Measurements from ENCODE around the gene GABRB1.

The GABRB1 gene

DNA sequence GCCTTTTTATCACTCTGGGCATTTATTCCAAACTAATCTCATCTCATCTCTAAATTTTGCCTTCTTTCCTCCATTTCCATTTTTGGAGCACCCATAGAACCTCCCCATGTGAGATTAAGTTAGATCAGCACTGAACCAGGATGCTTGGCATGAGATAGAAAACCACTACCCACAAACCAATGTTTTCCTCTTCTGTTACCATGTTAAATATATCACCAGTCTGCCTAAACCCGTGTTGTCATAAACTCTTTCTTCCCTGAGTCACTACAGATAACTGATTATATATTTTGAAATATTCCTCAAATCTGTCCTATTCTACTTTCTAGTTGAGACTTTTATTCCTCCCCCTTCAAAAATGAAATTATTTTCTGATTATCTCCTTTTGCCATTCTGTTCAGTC lies 37.6 kb downstream of the GABRB1 start:
- H3K4me3 Mint-ChIP-seq: no peak overlapping the region
- no peaks in the 10 kb centered on the region for H3K36me3 Mint-ChIP-seq (ENCODE audit: low read depth)
- no peak overlapping the region for H3K27ac Mint-ChIP-seq

DNA sequence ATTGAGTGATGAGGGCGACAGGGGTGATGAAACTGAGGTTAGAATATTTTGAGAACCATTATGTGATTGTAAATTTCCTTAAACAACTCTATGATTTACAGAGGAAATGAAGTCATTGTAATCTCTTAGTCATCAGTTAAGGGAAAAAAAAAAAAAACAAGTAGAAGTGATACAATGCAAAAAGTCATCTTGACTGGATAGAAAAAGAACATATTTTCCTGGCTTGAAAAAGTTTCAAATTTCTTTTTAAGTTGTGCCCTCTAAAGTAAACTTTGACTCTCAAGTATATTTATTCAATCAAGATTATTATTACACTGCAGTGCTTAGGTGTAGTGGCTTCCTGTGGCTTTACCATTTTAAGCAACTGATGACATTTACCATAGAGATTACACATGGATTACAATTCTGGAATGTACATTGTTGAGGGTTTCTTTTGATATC lies 40.6 kb downstream of the GABRB1 start:
- peaks cover 5% of the 10 kb centered on the region for H3K27me3 Mint-ChIP-seq
- H3K9me3 Mint-ChIP-seq: no peaks in the 10 kb centered on the region
- no peak overlapping the region for H3K4me3 Mint-ChIP-seq
- no peaks in the 10 kb centered on the region for H3K36me3 Mint-ChIP-seq (ENCODE audit: low read depth)
- H3K4me1 Mint-ChIP-seq (ENCODE audit: low read depth): no peaks in the 10 kb centered on the region
- no peak overlapping the region for H3K27ac Mint-ChIP-seq

More for the DNA sequence above, 37.6 kb downstream of the GABRB1 start:
- Mint-ChIP-seq H3K27me3 (peaks cover 5% of the 10 kb centered on the region), H3K9me3 (no peaks in the 10 kb centered on the region), H3K4me1 (ENCODE audit: low read depth) (no peaks in the 10 kb centered on the region)

DNA sequence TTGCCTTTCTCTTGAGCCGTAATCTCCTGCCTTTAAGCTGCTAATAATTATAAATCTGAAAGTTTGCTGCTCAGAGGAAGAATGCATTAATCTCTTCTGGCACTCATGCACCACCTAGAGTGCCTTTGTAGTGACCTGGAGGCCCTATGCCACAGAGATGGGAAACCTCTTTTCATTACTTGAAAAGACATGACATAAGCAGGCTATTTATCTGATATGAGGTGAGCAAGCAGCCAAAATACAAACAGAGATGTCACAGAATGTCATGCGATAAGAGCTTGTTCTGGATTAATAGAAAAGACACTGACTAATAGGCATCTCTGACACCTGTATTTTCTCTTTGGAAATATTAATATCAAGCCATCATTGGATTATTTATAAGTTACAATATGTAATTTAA lies 42.3 kb downstream of the GABRB1 start:
- Mint-ChIP-seq H3K27me3 (peaks cover 5% of the 10 kb centered on the region), H3K27ac (no peak overlapping the region), H3K9me3 (no peaks in the 10 kb centered on the region), H3K36me3 (ENCODE audit: low read depth) (no peaks in the 10 kb centered on the region), H3K4me1 (ENCODE audit: low read depth) (no peaks in the 10 kb centered on the region), H3K4me3 (no peak overlapping the region)

DNA sequence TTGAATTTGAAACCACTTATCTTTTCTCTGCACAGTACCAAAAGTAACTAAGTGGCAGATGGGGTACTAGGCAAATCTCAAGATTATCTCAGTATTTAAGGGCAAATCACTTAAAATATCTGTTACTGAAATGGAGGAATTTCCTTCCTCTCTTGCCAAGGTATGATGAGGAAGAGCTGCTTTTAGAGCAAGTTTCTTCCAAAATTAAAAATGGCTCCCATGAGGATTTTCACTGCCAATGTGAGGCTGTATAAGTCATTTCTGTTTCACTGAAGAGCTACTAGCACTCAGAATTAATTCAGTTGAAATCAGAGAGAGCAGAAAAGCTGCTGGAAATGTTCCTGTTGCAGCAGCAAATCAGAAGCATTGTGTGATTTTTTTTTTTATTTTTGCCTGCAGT lies 43.4 kb downstream of the GABRB1 start:
- Mint-ChIP-seq H3K9me3 (no peaks in the 10 kb centered on the region), H3K4me3 (no peak overlapping the region)

DNA sequence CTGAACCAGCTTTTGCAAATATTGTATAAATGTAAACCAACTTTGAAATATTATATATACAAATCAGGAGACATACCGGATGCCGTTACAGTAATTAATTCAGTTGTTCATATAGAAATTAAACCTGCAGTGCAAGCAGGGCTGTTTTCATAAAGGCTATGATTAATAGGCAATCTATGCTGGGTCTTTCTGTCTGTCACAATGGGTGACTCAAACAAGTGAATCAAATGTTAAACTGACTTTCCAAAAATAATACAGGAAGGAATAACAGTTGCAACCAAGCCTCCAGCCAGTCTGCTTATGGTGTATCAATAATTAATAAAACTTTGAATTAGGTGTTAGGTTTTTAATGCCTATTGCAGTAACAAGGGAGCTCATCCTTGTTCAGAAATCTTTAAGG lies 43.9 kb downstream of the GABRB1 start:
- Mint-ChIP-seq H3K27me3 (peaks cover 5% of the 10 kb centered on the region), H3K4me1 (ENCODE audit: low read depth) (no peaks in the 10 kb centered on the region), H3K36me3 (ENCODE audit: low read depth) (no peaks in the 10 kb centered on the region), H3K9me3 (no peaks in the 10 kb centered on the region), H3K4me3 (no peak overlapping the region), H3K27ac (no peak overlapping the region)

More for the DNA sequence above, 43.4 kb downstream of the GABRB1 start:
- no peaks in the 10 kb centered on the region for H3K36me3 Mint-ChIP-seq (ENCODE audit: low read depth)
- no peak overlapping the region for H3K27ac Mint-ChIP-seq
- H3K27me3 Mint-ChIP-seq: peaks cover 5% of the 10 kb centered on the region
- no peaks in the 10 kb centered on the region for H3K4me1 Mint-ChIP-seq (ENCODE audit: low read depth)

DNA sequence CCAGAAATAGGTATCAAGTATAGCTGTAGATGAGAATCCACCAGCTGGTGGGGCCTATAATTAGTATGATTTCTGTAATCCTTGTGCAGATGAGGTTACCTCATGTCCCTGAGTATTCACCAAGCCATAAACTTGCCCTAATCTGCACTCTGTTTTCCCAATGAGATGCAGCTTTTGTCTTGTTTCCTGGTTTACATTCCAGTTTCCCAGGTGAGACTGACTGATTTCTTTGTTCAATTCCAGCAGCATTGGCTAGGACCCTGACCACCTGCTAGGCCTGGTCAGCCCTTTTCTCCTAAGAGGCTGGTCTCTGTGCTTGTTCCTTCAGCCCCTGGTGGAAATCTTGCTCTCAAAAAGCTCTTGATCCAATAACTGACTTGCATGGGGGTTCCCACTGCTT lies 44.6 kb downstream of the GABRB1 start:
- Mint-ChIP-seq H3K9me3 (no peaks in the 10 kb centered on the region), H3K4me3 (no peak overlapping the region), H3K27me3 (peaks cover under 1% of the 10 kb centered on the region), H3K27ac (no peak overlapping the region), H3K4me1 (ENCODE audit: low read depth) (no peaks in the 10 kb centered on the region), H3K36me3 (ENCODE audit: low read depth) (no peaks in the 10 kb centered on the region)

DNA sequence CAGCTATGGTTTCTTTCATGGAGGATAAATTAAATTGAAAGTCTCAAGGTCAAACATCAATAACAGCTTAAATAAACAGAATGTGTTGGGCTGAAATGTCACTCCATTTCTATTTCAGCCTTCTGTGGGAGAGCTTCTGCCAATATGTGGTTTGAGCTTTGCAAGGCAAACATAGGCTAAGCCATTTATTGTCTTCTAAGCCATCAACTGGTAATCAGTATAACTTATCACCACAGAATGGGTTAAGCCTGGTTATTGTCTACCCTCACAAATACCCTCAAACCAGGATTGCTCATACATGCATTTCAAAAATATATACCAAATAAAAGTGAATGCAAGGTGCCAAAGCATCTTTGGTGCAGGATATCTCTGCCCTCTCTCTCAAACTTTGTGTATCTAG lies 52.7 kb downstream of the GABRB1 start:
- H3K27ac Mint-ChIP-seq: no peak overlapping the region
- H3K36me3 Mint-ChIP-seq (ENCODE audit: low read depth): no peaks in the 10 kb centered on the region
- no peaks in the 10 kb centered on the region for H3K4me1 Mint-ChIP-seq (ENCODE audit: low read depth)
- H3K27me3 Mint-ChIP-seq: peaks cover 3% of the 10 kb centered on the region
- H3K9me3 Mint-ChIP-seq: no peaks in the 10 kb centered on the region
- H3K4me3 Mint-ChIP-seq: no peak overlapping the region

DNA sequence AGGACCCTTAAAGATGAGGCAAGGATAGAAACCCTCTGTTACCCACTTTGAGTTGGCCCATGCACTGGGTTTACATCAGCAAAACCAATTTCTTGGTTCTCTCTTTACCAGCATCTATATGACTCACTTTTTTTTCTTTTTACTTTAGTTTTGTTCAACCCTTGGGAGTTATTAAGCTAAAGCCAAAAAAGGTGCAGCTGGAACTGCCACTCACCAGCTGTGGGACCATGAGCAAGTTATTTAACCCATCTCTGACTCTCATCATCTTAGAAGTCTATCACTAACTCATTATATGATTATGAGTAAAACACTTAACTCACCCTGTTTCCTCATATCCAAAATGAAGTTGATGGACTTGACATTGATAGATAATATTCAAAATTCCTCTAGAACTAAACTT lies 53.4 kb downstream of the GABRB1 start:
- no peaks in the 10 kb centered on the region for H3K9me3 Mint-ChIP-seq
- H3K4me1 Mint-ChIP-seq (ENCODE audit: low read depth): no peaks in the 10 kb centered on the region
- peaks cover 3% of the 10 kb centered on the region for H3K27me3 Mint-ChIP-seq
- H3K27ac Mint-ChIP-seq: no peak overlapping the region
- no peak overlapping the region for H3K4me3 Mint-ChIP-seq
- H3K36me3 Mint-ChIP-seq (ENCODE audit: low read depth): no peaks in the 10 kb centered on the region

DNA sequence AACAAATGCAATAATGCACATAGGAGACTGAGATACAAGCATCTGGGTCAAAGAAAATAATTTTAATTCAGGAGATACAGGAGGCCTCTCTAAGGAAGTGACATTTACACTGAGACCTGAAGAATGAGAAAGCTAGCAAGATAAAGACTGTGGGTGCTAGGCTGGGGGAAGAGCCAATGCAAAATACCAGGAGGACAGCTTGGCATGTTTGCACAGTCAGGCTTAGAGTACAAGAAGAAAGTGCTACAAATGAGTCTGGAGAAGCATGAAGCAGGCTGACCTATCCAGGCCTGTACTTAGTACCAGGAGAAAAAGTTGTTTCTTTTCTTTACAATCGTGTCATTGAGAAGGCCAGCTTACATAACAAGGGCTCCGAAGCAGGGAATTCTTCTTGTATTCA lies 56.9 kb downstream of the GABRB1 start:
- no peak overlapping the region for H3K27ac Mint-ChIP-seq
- no peak overlapping the region for H3K4me3 Mint-ChIP-seq
- H3K27me3 Mint-ChIP-seq: peaks cover 9% of the 10 kb centered on the region
- no peaks in the 10 kb centered on the region for H3K36me3 Mint-ChIP-seq (ENCODE audit: low read depth)
- H3K9me3 Mint-ChIP-seq: no peaks in the 10 kb centered on the region
- H3K4me1 Mint-ChIP-seq (ENCODE audit: low read depth): no peaks in the 10 kb centered on the region

DNA sequence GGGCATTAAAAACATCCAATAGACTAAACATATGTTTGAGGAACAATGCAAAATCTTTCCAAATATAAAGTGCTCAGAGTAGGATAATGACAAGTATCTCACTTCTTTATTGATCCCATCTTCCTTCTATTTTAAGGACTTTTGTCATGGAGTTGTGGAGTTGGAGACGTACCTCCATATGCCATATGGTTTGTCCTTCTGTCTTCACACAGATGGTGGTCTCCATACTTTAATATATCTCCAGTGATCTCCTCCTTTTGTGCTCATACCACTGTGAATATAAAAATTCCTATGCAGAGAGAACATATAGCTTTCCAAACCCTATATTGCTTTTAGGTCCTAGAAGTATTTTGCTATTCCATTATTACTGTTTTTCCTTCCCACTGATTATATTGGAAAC lies 64.5 kb downstream of the GABRB1 start:
- Mint-ChIP-seq H3K4me1 (ENCODE audit: low read depth) (no peaks in the 10 kb centered on the region), H3K27ac (no peak overlapping the region), H3K27me3 (peaks cover 6% of the 10 kb centered on the region), H3K36me3 (ENCODE audit: low read depth) (no peaks in the 10 kb centered on the region), H3K9me3 (no peaks in the 10 kb centered on the region), H3K4me3 (no peak overlapping the region)

DNA sequence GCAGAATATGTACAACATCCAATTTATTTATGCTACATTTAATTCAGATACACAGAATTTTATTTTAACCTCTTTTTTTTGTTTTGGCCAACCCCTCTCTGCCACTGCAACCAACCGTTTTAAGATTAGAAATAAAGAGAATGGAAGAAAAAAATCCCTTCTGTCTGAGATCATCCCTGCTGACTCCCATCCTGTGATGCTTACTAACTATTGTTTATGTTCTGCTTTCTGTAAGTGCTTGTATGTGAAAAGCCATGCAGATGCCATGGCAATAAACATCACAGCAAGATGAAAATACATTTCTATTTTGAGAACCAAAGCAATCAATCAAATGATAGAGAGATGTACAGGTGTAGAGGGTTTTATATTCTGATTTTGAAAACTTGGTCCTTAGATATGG lies 70.1 kb downstream of the GABRB1 start:
- H3K9me3 Mint-ChIP-seq: peaks cover 3% of the 10 kb centered on the region
- H3K27me3 Mint-ChIP-seq: no peaks in the 10 kb centered on the region
- no peaks in the 10 kb centered on the region for H3K4me1 Mint-ChIP-seq (ENCODE audit: low read depth)
- H3K27ac Mint-ChIP-seq: no peak overlapping the region
- no peaks in the 10 kb centered on the region for H3K36me3 Mint-ChIP-seq (ENCODE audit: low read depth)
- no peak overlapping the region for H3K4me3 Mint-ChIP-seq

DNA sequence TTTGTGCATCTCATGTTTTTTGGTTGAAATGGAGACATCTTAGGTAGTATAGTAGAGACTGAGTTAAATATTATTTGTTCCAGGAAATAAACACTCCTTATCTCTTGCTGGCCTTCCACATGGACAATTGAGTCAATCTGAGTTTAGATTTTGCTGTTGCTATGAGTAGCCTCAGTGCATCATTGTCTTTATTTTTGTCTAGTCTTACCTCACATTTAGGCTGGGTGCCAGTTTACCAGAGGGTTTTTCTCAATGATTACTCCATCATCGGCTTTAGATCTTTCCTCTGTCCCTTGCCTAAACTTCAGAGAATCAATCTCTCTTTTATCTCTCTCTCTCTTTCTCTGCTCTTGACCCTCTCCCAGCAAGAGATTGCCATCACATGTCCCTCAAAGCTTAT lies 73.6 kb downstream of the GABRB1 start:
- no peaks in the 10 kb centered on the region for H3K27me3 Mint-ChIP-seq
- H3K9me3 Mint-ChIP-seq: peaks cover 3% of the 10 kb centered on the region
- no peak overlapping the region for H3K4me3 Mint-ChIP-seq
- no peak overlapping the region for H3K27ac Mint-ChIP-seq
- H3K4me1 Mint-ChIP-seq (ENCODE audit: low read depth): no peaks in the 10 kb centered on the region
- no peaks in the 10 kb centered on the region for H3K36me3 Mint-ChIP-seq (ENCODE audit: low read depth)

DNA sequence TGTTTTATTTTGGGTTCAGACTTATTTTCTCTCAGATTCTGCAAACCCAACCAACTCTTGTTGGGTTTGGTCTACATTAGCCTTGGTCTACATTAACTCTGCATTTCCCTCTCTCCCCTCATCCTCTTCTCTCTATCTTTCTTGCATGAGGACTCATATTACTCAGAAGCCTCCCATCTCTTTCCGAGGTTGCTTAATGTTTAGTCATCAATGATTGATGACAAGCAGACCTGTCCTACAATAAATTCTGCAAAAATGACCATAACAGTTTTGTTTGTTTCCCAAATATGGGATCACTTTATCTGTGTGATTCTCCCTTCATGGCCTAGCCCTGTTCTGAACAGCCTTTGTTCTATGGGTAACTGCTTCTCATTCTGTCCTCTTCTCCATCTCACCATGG lies 75.2 kb downstream of the GABRB1 start:
- no peak overlapping the region for H3K27ac Mint-ChIP-seq
- no peaks in the 10 kb centered on the region for H3K4me1 Mint-ChIP-seq (ENCODE audit: low read depth)
- no peaks in the 10 kb centered on the region for H3K36me3 Mint-ChIP-seq (ENCODE audit: low read depth)
- peaks cover 3% of the 10 kb centered on the region for H3K9me3 Mint-ChIP-seq
- no peak overlapping the region for H3K4me3 Mint-ChIP-seq
- H3K27me3 Mint-ChIP-seq: no peaks in the 10 kb centered on the region

DNA sequence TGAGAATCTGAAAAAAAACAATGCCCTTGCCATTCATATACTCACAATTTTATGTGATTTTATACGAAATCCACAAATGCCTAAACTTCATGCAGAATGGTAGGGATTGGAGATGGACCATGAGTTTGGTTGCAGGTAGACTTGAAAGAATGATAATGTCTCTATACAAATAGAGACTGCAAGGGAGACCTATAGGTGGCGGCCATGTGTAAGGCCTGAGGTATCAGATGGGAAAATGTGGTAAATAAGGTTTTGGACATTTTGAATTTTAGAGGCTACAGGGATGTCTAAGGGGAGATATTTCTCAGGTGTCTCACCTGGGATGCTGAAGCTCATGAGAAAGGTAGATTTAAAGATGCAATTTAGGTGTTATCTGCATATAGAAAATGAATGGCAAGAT lies 78.0 kb downstream of the GABRB1 start:
- H3K4me3 Mint-ChIP-seq: no peak overlapping the region
- no peaks in the 10 kb centered on the region for H3K4me1 Mint-ChIP-seq (ENCODE audit: low read depth)
- no peak overlapping the region for H3K27ac Mint-ChIP-seq
- H3K9me3 Mint-ChIP-seq: peaks cover 2% of the 10 kb centered on the region
- no peaks in the 10 kb centered on the region for H3K36me3 Mint-ChIP-seq (ENCODE audit: low read depth)
- no peaks in the 10 kb centered on the region for H3K27me3 Mint-ChIP-seq

DNA sequence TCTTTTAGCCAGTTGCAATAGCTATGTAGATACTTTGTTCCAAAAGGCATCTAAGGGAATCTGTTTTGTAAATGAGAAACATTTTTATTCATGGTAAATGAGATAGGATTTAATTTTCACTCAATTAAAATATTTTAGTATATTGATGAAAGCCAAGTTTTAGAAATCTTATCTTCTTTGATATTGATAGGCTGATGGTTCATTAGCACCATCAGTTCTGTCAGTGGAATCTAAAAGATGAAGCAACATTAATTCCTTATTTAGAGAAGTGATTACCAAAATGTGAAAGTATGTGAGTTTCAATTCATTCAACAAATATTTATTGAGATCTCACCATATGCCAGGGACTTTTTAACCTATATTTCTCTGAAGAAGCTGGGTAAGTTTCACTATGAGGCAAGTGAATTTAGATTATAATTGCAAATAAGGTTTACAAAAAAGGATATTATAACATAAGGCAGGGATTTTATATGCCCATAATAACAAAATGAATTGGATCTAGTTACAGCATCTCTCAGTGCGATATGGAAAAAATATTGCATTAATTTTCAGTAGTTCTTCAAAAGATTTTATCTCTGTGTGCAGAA lies 79.3 kb downstream of the GABRB1 start:
- no peaks in the 10 kb centered on the region for H3K36me3 Mint-ChIP-seq (ENCODE audit: low read depth)
- no peak overlapping the region for H3K4me3 Mint-ChIP-seq
- peaks cover 3% of the 10 kb centered on the region for H3K27me3 Mint-ChIP-seq
- no peaks in the 10 kb centered on the region for H3K9me3 Mint-ChIP-seq
- no peaks in the 10 kb centered on the region for H3K4me1 Mint-ChIP-seq (ENCODE audit: low read depth)
- H3K27ac Mint-ChIP-seq: no peak overlapping the region

DNA sequence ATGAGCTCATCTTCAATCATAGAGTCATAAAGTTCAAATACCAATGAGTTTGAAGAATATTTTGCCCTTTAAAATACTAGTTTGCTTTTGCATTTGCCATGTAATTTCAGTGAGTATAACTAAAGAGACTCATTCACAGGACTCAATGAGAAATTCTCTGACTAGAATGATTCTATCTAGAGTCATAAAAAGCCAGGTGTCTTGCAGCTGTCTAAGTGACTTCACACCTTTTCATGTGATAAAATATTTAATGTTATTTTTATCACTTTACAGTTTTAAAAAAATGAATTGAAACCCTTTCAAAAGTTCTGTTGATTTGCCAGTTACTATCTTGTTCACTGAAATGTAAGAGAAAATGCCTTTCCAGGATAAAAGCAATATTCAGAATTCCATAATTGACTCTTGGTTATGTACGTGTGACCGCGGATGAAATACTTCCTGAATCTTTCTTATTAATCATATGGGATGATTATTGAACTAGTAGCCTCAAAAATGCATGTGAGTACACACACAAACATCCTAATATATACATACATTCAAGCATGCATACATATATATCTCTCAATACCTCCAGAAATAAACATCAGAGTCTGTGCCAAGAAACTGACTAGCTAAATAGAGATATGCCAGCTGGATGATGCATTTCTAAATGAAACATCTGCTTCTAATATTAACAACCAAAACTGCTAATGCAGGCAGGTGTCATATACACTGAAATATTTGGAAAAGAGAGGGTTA lies 87.0 kb downstream of the GABRB1 start:
- H3K27me3 Mint-ChIP-seq: peaks cover 3% of the 10 kb centered on the region
- no peaks in the 10 kb centered on the region for H3K4me1 Mint-ChIP-seq (ENCODE audit: low read depth)
- H3K9me3 Mint-ChIP-seq: no peaks in the 10 kb centered on the region
- H3K27ac Mint-ChIP-seq: no peak overlapping the region
- no peak overlapping the region for H3K4me3 Mint-ChIP-seq
- no peaks in the 10 kb centered on the region for H3K36me3 Mint-ChIP-seq (ENCODE audit: low read depth)

All from stimulated activated naive CD8-positive, alpha-beta T cell treated with anti-CD3 and anti-CD28 coated beads, Interleukin-15, Interleukin-2, amounts not matched to agents 100 ng/mL and 50 ng/mL, for 24 hours (primary cell).